Astrocyte of the cerebellum (primary cell): ENCODE data around the gene TLN1.

ENCODE experiments used
- DNase-seq: peaks from one replicate; pipeline ENCODE4 v3.0.0-alpha.2; 2011; ENCODE audit warnings: low read depth
- H3K4me3 ChIP-seq: 2 replicates; pipeline ENCODE4 v1.5.1; 2011; ENCODE audit warnings: mild to moderate bottlenecking, low read depth, low read length, moderate library complexity
- CTCF ChIP-seq: IDR thresholded peaks from 2 replicates; pipeline ENCODE4 v1.5.1; 2012; ENCODE audit warnings: low read length, low read depth, moderate library complexity, mild to moderate bottlenecking; ENCODE audit errors: missing control alignments
- in situ Hi-C: cut with HindIII; loops from 2 replicates; pipeline ENCODE4 v1.10.0; 2017; ENCODE audit warnings: low sequenced_read_pairs

The TLN1 gene

GRCh38 chr9:35653611-35654010 lies 78.4 kb downstream of the TLN1 start:
- in situ Hi-C loops: no loop called here
- TF ChIP-seq CTCF: no peak
- no peak for DNase-seq
- no peak overlapping the region for H3K4me3 ChIP-seq

- TF ChIP-seq CTCF: no peak
- in situ Hi-C loops: no loop called here
- no peak for DNase-seq
- H3K4me3 ChIP-seq: no peak overlapping the region
Measured at GRCh38 chr9:35652829-35653209, 79.2 kb downstream of the TLN1 start.

- H3K4me3 ChIP-seq: no peak overlapping the region
- in situ Hi-C loops: no loop called here
- no peak for TF ChIP-seq CTCF
- DNase-seq: no peak
Measured at GRCh38 chr9:35651956-35652828, 79.8 kb downstream of the TLN1 start.

- no peak for DNase-seq
- no peak within 1 kb of the TSS for H3K4me3 ChIP-seq
- TF ChIP-seq CTCF: no peak
- in situ Hi-C loops: no loop called here
Measured at GRCh38 chr9:35650341-35651158, 81.4 kb downstream of the TLN1 start, which contains the start of gene SIT1. Gene SIT1, minus strand, starts transcription at chr9:35650931. Its CDS starts 78 bp downstream, at chr9:35650853.

- in situ Hi-C loops: no loop called here
- DNase-seq: no peak
- no peak overlapping the region for H3K4me3 ChIP-seq
- TF ChIP-seq CTCF: no peak
Measured at GRCh38 chr9:35649431-35650340, 82.3 kb downstream of the TLN1 start.
